HG03354 (cell line): ENCODE measurements around the gene MMP27.

Experiments
- ATAC-seq: cut with Tn5 transposase; IDR thresholded peaks from one replicate; pipeline ENCODE4 v1.9.1; 2021; ENCODE audit warnings: mild to moderate bottlenecking; ENCODE audit not compliant: unreplicated experiment, poor library complexity, severe bottlenecking

The MMP27 gene

GRCh38 chr11:102704841-102705240, 728 bp downstream of the MMP27 start:
- ATAC-seq = no peak

DNA sequence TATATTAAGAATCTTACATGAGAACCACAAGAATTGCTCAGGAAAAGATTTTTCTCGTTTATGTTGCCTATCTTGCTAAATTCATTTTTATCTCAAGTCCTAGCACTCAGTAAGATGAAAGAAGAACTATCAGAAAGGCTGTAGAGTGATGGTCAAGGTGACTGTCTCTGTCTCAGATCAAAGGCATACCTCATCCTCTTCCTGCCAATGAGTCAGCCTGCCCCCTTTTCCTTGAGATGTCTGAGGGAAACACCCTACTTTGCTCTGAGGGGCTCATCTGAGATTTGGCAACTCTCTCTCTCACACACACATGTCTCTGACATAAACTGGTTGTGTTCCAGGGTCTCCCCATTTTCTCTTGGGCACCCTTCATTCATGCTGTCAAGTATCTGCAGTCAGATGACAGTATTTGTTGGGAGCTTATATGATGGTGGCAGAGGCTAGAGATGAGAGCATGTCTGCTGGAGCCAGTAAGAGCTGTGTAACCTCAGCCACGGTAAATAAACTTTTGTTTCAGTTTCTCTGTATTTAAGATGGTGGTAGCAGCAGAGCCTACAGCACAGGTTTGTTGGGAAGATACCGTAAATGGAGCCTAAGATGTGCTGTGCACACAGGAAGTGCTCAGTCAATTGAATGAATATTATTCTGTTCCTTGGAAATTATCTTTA, 1.6 kb downstream of the MMP27 start:
- ATAC-seq = no peak

DNA sequence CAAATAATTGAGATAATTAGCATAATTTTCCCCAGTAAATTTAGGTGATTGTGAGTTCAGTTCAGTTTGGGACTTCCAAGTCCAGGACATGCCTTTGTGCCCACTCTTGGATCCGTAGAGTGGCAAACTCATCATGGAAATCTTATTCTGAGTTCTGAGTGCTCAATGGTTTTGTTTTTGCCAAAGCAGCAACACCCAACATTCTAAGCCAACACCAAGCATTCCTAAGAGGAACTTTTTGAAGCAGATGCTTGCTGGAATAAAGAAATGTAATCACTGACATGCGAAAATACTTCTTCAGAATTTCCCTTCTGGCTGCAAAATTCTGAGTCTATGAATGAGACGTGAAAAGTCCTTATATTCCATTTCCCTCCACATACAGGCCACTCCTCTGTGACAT, 10.4 kb downstream of the MMP27 start:
- no peak for ATAC-seq

DNA sequence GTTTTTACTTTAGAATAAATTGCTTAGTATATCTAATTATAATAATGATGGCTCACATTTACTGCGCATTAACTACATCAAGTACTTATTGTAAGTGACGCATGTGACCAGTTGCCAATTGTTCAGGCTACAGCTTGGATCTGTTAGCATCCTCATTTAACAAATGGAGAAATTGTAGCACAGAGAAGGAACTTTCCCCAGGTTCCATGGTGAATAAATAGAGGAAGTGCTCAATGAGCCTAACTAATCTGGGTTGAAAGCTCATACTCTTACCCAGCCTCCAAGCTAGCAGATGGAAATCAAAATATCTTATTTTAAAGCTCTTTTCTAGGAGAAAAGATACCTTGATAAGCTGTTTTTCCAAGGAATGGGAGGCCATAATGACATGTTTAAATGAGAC, 19.8 kb downstream of the MMP27 start:
- no peak for ATAC-seq

GRCh38 chr11:102685338-102685737, 20.2 kb downstream of the MMP27 start:
- ATAC-seq = no peak

GRCh38 chr11:102683277-102683676, 22.3 kb downstream of the MMP27 start:
- ATAC-seq = no peak

DNA sequence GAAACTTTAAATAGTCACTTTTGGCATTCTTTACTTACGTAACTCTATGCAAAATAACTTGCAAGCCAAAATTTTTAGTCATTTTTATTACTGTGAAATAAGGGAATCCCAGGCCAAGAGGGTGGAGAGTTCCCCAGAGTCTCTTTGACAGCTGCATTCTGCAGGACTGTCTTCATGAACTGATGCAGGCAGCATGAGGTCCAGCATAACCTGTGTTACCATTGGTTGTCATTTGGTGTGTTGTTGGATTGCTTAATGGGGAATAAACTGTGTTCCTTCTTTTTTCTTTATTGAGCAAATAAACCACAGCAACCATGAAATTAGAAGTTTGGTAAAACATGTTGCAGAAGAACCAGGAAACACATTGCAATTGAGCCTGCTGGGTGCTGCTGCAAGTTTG, 24.6 kb downstream of the MMP27 start:
- ATAC-seq = no peak

- ATAC-seq = no peak
Observed at GRCh38 chr11:102678022-102678421, 27.5 kb downstream of the MMP27 start.

DNA sequence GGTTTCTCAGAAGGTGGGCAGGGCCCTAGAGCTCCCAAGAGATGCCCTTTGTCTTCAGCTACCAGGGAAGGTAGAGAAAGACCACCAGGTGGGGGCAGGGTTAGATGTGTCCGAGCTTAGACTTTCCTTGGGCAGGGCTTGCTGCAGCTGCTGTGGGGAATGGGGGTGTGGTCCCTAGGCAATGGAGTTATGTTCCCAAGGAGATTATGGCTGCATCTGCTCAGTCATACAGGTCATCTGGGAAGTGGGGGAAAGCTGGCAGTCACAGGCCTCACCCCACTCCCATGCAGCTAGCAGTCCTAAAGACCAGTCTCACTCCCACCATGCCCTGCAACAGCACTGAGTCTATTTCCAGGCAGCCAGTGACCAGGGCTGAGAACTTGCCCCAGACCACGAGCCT, 29.5 kb downstream of the MMP27 start:
- no peak for ATAC-seq

DNA sequence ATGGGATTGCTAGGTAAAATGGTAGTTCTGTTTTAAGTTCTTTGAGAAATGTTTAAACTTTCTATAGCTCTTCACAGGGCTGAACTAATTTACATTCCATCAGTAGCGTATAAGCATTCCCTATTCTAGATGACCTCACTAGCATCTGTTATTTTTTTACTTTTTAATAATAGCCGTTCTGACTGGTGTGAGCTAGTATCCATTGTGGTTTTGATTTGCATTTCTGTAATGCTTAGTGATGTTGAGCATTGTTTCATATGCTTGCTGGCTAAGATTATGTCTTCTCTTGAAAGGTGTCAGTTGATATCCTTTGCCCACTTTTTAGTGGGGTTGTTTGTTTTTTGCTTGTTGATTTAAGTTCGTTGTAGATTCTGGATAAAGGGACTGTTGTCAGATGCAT, 35.9 kb downstream of the MMP27 start:
- peak; percentile 67 for ATAC-seq

DNA sequence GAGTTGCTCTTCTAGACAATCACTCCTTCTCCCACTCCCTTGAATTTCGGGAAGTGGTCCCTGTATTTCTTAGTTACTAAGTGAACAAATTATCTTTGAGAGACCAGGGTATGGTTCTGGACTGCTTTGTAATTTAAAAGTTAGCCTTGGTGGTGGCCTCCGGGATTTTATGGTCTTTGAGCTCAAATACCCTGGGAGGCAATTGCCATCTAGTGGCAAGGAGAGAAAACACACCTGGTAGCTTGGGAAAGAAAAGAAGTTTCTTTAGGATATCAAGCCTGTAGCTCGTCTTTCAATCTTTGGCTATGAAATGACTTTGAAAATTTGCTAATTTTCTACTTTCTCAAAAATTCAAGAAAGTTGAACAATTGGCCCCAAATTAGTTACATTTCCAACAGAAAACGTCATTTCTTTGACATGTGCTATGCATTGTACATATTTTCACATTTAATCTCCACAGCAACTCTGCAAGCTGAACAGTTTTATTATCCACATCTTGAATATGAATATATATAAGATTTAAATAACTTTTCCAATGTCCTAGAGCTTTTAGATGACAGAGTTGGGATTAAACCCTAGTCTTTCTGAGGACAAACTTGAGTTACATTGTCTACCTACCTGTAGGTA, 39.1 kb downstream of the MMP27 start:
- peak; percentile 69 for ATAC-seq

GRCh38 chr11:102664001-102664752, 41.4 kb downstream of the MMP27 start:
- no peak for ATAC-seq

GRCh38 chr11:102662607-102663006, 43.0 kb downstream of the MMP27 start:
- no peak for ATAC-seq

DNA sequence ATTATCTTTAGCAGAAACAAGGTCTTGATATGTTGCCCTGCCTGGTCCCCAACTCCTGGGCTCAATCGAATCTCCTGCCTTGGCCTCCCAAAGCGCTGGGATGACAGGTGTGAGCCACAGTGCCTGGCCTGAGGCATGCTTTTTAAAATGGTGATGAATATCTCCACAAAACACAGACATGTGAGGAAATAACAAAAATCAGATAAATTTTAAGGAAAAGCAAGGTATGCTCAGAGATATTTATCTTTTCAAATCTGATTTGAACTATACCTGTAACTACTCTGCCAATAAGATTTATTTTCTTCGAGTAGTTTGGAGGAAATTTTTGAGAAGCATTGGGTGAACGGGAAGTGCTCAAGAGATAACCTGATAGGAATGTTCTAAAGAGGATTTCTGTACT, 44.5 kb downstream of the MMP27 start:
- ATAC-seq = no peak

DNA sequence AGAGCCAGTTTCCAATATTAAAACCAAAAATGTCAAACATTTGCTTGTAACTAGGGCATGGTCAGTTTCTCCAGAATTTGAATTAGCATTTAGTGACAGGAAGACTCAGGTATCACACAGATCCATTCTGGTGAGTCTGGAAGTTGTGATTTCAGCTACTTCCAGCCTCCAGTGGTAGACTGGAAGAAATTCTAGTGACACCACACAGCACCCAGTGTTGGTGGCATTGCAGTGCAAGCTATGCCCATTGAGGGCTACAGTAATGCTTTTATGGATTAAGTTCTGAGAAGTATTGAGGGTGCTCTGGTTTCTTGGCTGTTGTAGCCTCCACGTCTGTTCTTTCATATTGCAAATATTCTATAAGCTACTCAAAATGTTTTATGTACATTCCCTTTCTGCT, 49.0 kb downstream of the MMP27 start:
- no peak for ATAC-seq

DNA sequence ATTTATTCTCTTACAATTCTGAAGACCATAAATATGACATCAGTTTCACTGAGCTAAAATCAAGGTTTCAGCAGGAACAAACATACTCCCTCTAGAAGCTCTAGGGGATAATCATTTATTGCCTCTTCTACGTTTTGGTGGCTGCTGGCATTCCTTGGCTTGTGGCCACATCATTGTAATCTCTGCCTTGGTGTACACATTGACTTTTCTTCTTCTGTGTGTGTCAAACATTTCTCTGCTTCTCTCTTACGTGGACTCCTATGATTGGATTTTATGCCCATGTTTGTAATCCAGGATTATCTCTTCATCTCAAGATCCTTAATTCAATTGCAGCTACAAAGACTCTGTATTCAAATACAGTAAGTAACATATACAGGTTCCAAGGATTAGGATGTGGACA, 50.0 kb downstream of the MMP27 start:
- no peak for ATAC-seq

DNA sequence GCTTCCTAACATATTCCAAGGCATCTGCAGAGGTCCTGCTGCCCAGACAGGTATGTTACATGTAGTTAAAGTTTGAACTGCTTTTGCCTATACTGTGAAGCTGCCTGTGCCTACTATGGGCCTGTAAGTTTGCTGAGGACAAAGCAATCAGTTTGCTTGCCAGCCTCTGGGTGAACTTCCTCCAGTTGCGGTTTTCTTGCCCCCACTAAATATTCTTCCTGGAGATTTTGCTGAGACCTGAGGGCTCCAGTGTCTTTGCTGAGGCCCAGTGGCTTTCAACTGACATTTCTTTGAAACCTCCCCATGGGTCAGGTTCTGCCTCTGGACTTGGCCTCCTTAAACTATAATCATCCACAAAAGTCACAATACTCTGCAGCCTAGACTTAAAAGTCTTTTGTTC, 50.8 kb downstream of the MMP27 start:
- no peak for ATAC-seq

GRCh38 chr11:102653744-102654291, 51.8 kb downstream of the MMP27 start:
- no peak for ATAC-seq

DNA sequence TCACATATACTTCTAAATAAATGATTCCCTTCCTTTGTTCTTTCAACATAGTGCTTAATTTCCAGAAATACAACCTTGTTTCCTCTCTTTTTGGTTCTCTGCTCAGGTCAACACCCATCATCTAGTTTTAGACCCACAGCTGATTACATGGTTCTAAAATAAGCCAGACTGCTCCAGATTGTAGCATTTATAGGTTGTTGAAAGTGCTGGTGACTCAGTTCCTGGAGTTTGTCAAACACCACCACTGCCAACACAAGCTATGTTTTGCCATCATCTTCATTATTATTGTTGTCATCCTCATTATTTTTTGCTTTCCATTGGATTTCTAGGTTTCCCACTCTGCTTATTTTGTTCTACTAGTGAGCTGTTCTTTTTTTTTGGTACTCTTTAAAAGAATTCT, 58.1 kb downstream of the MMP27 start:
- no peak for ATAC-seq

DNA sequence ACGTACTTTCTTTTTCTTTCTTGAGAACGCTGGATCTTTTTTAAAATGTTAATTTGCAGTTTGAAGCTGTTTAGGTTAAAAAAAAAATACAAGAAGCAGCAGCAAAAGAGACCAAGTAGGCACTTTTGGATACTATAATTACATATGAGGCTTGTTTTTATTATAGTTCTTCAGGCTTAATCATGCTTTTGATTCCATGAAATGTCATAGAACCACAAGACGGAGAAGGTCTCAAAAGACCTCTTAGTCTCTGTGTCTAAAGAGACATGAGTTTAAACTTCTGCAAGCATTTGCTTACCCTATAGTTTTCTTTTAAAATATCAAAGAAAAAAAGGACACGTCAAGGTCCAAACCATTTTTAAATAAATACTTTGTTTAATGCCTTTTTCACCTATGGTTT, 61.6 kb downstream of the MMP27 start:
- no peak for ATAC-seq
